HG03575 (cell line): Measurements from ENCODE around the gene POU2AF1.
"Not testable (repeated sequence)": the region's sequence is repeated elsewhere in the genome, so short reads cannot be mapped to it uniquely, and the experiment has no call there.

ENCODE experiments used
- ATAC-seq: cut with Tn5 transposase; IDR thresholded peaks from one replicate; pipeline ENCODE4 v1.9.1; 2021; ENCODE audit not compliant: unreplicated experiment, insufficient number of reproducible peaks, low FRiP score; ENCODE audit errors: extremely low read depth

Gene POU2AF1

GRCh38 chr11:111411456-111411855 lies 32.4 kb upstream of the POU2AF1 start:
- ATAC-seq, result no peak

- ATAC-seq, result no peak
Observed at GRCh38 chr11:111410951-111411350, 31.9 kb upstream of the POU2AF1 start.

GRCh38 chr11:111409915-111410314 lies 30.8 kb upstream of the POU2AF1 start:
- peak; percentile 54 for ATAC-seq

- no peak for ATAC-seq
Observed at GRCh38 chr11:111408789-111409727, 30.0 kb upstream of the POU2AF1 start.

- ATAC-seq, result no peak
Observed at GRCh38 chr11:111407652-111408051, 28.6 kb upstream of the POU2AF1 start.

- no peak for ATAC-seq
Observed at GRCh38 chr11:111406589-111406988, 27.5 kb upstream of the POU2AF1 start.

GRCh38 chr11:111406091-111406490 lies 27.0 kb upstream of the POU2AF1 start:
- no peak for ATAC-seq

- no peak for ATAC-seq
Observed at GRCh38 chr11:111405551-111405950, 26.5 kb upstream of the POU2AF1 start.

- no peak for ATAC-seq
Observed at GRCh38 chr11:111403051-111403726, 24.1 kb upstream of the POU2AF1 start.

GRCh38 chr11:111402411-111402810 lies 23.3 kb upstream of the POU2AF1 start:
- ATAC-seq, result no peak

GRCh38 chr11:111401957-111402356 lies 22.9 kb upstream of the POU2AF1 start:
- not testable (repeated sequence) for ATAC-seq

GRCh38 chr11:111400595-111400994 lies 21.5 kb upstream of the POU2AF1 start:
- no peak for ATAC-seq

- ATAC-seq, result no peak
Observed at GRCh38 chr11:111399187-111400031, 20.3 kb upstream of the POU2AF1 start.

- ATAC-seq, result no peak
Observed at GRCh38 chr11:111397034-111397433, 18.0 kb upstream of the POU2AF1 start.

- ATAC-seq, result no peak
Observed at GRCh38 chr11:111395749-111396148, 16.7 kb upstream of the POU2AF1 start.

- ATAC-seq, result no peak
Observed at GRCh38 chr11:111395081-111395480, 16.0 kb upstream of the POU2AF1 start.

- not testable (repeated sequence) for ATAC-seq
Observed at GRCh38 chr11:111394147-111394546, 15.1 kb upstream of the POU2AF1 start.

- ATAC-seq, result no peak
Observed at GRCh38 chr11:111393585-111393984, 14.5 kb upstream of the POU2AF1 start.

- ATAC-seq, result no peak
Observed at GRCh38 chr11:111393096-111393495, 14.0 kb upstream of the POU2AF1 start.
